ENCODE measurements around the gene HSH2D.

DNA sequence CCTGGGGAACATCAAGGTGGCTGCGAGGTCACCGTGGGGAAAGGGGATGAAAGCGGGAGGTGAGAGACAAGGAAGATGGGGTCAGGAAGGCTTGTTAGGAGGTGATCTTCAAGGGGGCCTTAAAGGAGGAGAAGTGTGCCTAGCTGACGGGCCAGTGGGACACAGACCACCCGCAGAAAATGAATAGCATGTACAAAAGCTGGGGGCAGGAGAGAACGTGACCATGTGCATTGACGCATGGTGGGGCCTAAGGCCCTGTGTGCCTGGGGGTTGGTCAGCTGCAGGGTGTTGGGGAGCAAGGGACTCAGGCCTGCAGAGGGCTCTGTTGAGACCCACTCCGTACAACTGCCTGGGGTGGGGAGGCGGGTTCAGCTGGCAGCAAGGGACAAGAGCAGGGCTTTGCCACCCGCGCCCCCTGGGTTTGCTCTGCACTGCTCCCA lies 25.9 kb upstream of the HSH2D start:
- TF ChIP-seq HDGF (IDR thresholded peaks at IDR 0.05): peak; percentile 67
- TF ChIP-seq, protein P1, sequence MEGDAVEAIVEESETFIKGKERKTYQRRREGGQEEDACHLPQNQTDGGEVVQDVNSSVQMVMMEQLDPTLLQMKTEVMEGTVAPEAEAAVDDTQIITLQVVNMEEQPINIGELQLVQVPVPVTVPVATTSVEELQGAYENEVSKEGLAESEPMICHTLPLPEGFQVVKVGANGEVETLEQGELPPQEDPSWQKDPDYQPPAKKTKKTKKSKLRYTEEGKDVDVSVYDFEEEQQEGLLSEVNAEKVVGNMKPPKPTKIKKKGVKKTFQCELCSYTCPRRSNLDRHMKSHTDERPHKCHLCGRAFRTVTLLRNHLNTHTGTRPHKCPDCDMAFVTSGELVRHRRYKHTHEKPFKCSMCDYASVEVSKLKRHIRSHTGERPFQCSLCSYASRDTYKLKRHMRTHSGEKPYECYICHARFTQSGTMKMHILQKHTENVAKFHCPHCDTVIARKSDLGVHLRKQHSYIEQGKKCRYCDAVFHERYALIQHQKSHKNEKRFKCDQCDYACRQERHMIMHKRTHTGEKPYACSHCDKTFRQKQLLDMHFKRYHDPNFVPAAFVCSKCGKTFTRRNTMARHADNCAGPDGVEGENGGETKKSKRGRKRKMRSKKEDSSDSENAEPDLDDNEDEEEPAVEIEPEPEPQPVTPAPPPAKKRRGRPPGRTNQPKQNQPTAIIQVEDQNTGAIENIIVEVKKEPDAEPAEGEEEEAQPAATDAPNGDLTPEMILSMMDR (IDR thresholded peaks at IDR 0.05 in 2 of 3, conservative IDR thresholded peaks at IDR 0.05 in 1 of 3; ENCODE audit: control insufficient read depth in 2 of 3, extremely low read depth in 1 of 3, insufficient read depth in 1 of 3, low read depth in 3 of 3, low read length in 3 of 3): peak; percentile 61 to 74 (median 61)
- TF ChIP-seq CEBPB (IDR thresholded peaks at IDR 0.05; ENCODE audit: borderline replicate concordance in 1 of 2, low read depth in 2 of 2, low read length in 2 of 2): no peak
- TF ChIP-seq, protein P2, sequence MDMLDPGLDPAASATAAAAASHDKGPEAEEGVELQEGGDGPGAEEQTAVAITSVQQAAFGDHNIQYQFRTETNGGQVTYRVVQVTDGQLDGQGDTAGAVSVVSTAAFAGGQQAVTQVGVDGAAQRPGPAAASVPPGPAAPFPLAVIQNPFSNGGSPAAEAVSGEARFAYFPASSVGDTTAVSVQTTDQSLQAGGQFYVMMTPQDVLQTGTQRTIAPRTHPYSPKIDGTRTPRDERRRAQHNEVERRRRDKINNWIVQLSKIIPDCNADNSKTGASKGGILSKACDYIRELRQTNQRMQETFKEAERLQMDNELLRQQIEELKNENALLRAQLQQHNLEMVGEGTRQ (IDR thresholded peaks at IDR 0.05; ENCODE audit: borderline replicate concordance, low read depth, low read length): no peak
- TF ChIP-seq SIN3A (IDR thresholded peaks at IDR 0.05; ENCODE audit: low read depth, low read length): no peak
- TF ChIP-seq MYC (IDR thresholded peaks at IDR 0.05; ENCODE audit: insufficient read depth, insufficient read length, insufficient replicate concordance, low read length, severe bottlenecking): peak; percentile 65
- peak; percentile 46 for TF ChIP-seq NBN (IDR thresholded peaks at IDR 0.05)
